ENCODE data around the gene DIDO1. TPM values are rescaled to one million over a fixed set of nuclear protein-coding genes. Genes with fewer than 3 reads are reported as not detected.

The DIDO1 gene
- total and polyA plus RNA-seq, 2 of the 13 experiments (the other 11 are each of a cell fraction or from before 2014, with no cell fraction given) = 75.0 to 75.1 TPM

DNA sequence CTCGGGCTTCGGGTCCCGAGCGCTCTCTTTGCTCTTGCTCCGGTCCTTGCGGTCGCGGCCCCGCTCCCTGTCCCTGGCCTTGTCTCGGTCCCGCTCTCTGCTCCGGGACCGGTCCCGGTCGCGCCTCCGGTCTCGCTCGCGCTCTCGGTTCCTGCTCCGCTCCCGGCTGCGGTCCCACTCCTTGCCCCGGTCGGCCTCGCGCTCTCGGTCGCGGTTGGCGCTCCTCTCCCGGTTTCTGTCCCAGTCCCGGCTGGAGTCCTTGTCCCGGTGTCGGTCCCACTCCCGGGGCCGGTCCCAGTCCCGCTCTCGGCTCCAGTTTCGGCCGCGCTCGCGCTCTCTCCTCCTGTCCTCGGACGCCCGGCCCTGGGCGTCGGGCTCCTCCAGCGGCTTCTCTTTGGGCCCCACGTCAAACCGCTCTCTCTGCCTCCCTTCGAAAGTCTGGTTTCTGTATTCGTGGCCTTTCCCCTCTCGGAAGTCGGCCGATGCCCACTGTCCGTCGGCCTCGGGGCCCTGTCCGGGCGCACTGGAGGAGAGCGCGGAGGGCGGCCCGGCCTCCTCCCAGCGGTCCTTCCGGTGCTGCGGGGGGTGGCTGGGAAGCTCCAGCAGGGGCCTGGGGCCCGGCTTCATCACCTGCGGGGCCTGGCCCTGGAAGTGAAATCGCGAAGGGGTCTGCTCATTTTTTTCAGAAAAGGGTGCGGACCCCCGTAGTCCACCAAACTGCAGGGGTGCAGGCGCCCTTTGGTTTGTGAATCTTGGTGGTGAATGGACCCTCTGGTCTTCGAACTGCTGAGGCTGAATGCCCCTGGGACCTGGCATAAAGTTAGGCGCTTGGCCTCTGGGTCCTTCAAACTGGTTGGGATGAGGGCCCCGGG, 46.8 kb downstream of the DIDO1 start:
- no peak for ATAC-seq
- DNase-seq (ENCODE audit: low spot score) = no peak
- TF ChIP-seq NFKB2 (CRISPR knock-in tag; IDR thresholded peaks at IDR 0.05; ENCODE audit: borderline replicate concordance) (0 out of 2 replicates have a peak, but pooled peaks have one; percentile 16), NRL (CRISPR knock-in tag; IDR thresholded peaks at IDR 0.05; ENCODE audit: borderline replicate concordance) (0 out of 2 replicates have a peak, but pooled peaks have one; percentile 9), HNRNPK (IDR thresholded peaks at IDR 0.05; ENCODE audit: low read depth, low read length, poor library complexity, severe bottlenecking) (peak; percentile 25), SOX5 (CRISPR knock-in tag; IDR thresholded peaks at IDR 0.05; ENCODE audit: borderline replicate concordance) (no peak), ZC3H13 (CRISPR knock-in tag; IDR thresholded peaks at IDR 0.05) (peak; percentile 64; the same call in 1 of the 2 replicates), AGO2 (optimal IDR thresholded peaks at IDR 0.05; ENCODE audit: low read depth, low read length) (peak; percentile 90)
- CTCF ChIA-PET (ENCODE audit: low intra/inter-chr PET ratio, low total read pairs) = no interaction called here
- H4K20me1 ChIP-seq (ENCODE audit: insufficient read depth, low read length) = no peaks in the 10 kb centered on the region
- H2AFZ ChIP-seq (ENCODE audit: low read length) = no peak overlapping the region
- no peak overlapping the region for H3K4me2 ChIP-seq (ENCODE audit: low read depth, low read length)
- no peak overlapping the region for H3K27ac ChIP-seq (ENCODE audit: extremely low read length, insufficient read depth, low read length)
- H3K4me1 ChIP-seq (ENCODE audit: insufficient read depth, low read length) = peaks cover 37% of the 10 kb centered on the region
- H3K79me2 ChIP-seq (ENCODE audit: insufficient read depth, low read length) = no peaks in the 10 kb centered on the region
- in situ Hi-C loops (cut with HindIII; ENCODE audit: extremely low pct_ligation_motif_present, low pct_unique_long_range_greater_than_20kb) (no loop called here), intact Hi-C loops (cut with micrococcal nuclease; ENCODE audit: unreplicated experiment) (no loop called here)
- BruUV-seq (replicated peaks) = no TSS peak
- H3K9me3 ChIP-seq (ENCODE audit: low read length) = no peaks in the 10 kb centered on the region
- POLR2A ChIA-PET = no interaction called here
- peaks cover 3 to 10% of the 10 kb centered on the region in 2 experiments; a peak in 1 of 5 replicates for H3K36me3 ChIP-seq (replicated peaks in 1 of 2; ENCODE audit: control insufficient read depth in 1 of 2, insufficient read depth in 2 of 2, low read length in 2 of 2)
- H3K27me3 ChIP-seq (ENCODE audit: control insufficient read depth in 1 of 2, insufficient read depth in 2 of 2, low read length in 2 of 2) = no peaks in the 10 kb centered on the region; a peak in 1 of 5 replicates
- 98% methylated on average over 78 of the region's 80 CpGs for WGBS (ENCODE audit: low lambda C conversion rate)
- H3K9ac ChIP-seq (ENCODE audit: insufficient read depth, low read depth, low read length) = no peak overlapping the region
- H3K4me3 ChIP-seq (replicated peaks in 1 of 3; ENCODE audit: insufficient read depth in 1 of 3, low read depth in 2 of 3, low read length in 3 of 3) = no peak overlapping the region
- no peak for FAIRE-seq

All from HepG2 (cell line).